OCI-LY1 (cell line): ENCODE results near the gene IRF1.

Source experiments
- CTCF ChIP-seq: fragments of 200-600 bp; sonication (generic), shearing (Covaris generic); IDR thresholded peaks from 2 replicates; pipeline ENCODE4 v1.5.1; 2017; ENCODE audit warnings: mild to moderate bottlenecking, antibody characterized with exemption, low read length, moderate library complexity, mixed read lengths
- EZH2 ChIP-seq: fragments of 200-600 bp; sonication (generic), shearing (Covaris generic); IDR thresholded peaks from 2 replicates; pipeline ENCODE4 v1.8.0; 2017; ENCODE audit warnings: borderline replicate concordance, mixed run types, mild to moderate bottlenecking, antibody characterized with exemption, low read length, moderate library complexity, mixed read lengths

- TF ChIP-seq CTCF (no peak), EZH2 (no peak)
These were observed 11.2 kb downstream of the IRF1 start for GRCh38 chr5:132479111-132479951.
